A549 (cell line): ENCODE results near the gene CYB5RL. TPM values are rescaled to one million over a fixed set of nuclear protein-coding genes. Genes with fewer than 3 reads are reported as not detected.
"Not testable (repeated sequence)": the region's sequence is repeated elsewhere in the genome, so short reads cannot be mapped to it uniquely, and the experiment has no call there.

Experiments used
- ATAC-seq, 2 experiments: fragments of 200-7000 bp in 1 of 2; fragments of >200 bp in 1 of 2; cut with Nextera tagmentation in 1 of 2; cut with Tn5 transposase in 1 of 2; 3 replicates each; pipeline versions ENCODE4 v1.8.0 to v1.9.1; 2018 to 2020; ENCODE audit warnings: mild to moderate bottlenecking in 1 of 2, moderate library complexity in 1 of 2
- CTCF ChIA-PET: fragments of 300-600 bp; sonication (Branson Sonifier 250); formaldehyde crosslinking; extraction: SDS; loops from one replicate; lab custom pipeline; 2021; ENCODE audit warnings: antibody characterized with exemption, inconsistent platforms; lab: Yijun Ruan, JAX
- POLR2A ChIA-PET: fragments of 350-600 bp; formaldehyde crosslinking; extraction: SDS; loops from one replicate; lab custom pipeline; 2021; ENCODE audit warnings: antibody characterized with exemption, inconsistent platforms; lab: Yijun Ruan, JAX
- DNase-seq, 2 experiments: peaks; one replicate each; pipeline versions ENCODE4 v3.0.0 to v3.0.0-alpha.2; 2011 to 2016; ENCODE audit warnings: low read depth in 1 of 2, low spot score in 1 of 2
- FAIRE-seq: peaks from 2 replicates; lab custom pipeline; 2011; peaks lifted over from hg19 to GRCh38; lab: Jason Lieb, UNC
- H3K27ac ChIP-seq, 2 experiments: fragments of >200 bp; sonication (Bioruptor Twin); formaldehyde crosslinking; 3 replicates each; pipeline ENCODE4 v1.5.1; 2016 to 2017
- H3K4me1 ChIP-seq: fragments of >200 bp; sonication (Bioruptor Twin); formaldehyde crosslinking; 3 replicates; pipeline ENCODE4 v1.6.1; 2016
- H3K4me2 ChIP-seq: fragments of >200 bp; sonication (Bioruptor Twin); formaldehyde crosslinking; 3 replicates; pipeline ENCODE4 v1.6.1; 2016
- H3K4me3 ChIP-seq: fragments of >200 bp; sonication (Bioruptor Twin); formaldehyde crosslinking; 3 replicates; pipeline ENCODE4 v1.5.1; 2016
- H3K9me3 ChIP-seq: fragments of >200 bp; sonication (Bioruptor Twin); formaldehyde crosslinking; 3 replicates; pipeline ENCODE4 v1.6.1; 2016
- CBX2 ChIP-seq: fragments of 200-600 bp; sonication (generic); IDR thresholded peaks from 2 replicates; pipeline ENCODE4 v1.6.1; 2016; ENCODE audit warnings: low read depth, mild to moderate bottlenecking, borderline replicate concordance
- CBX8 ChIP-seq: fragments of 200-600 bp; sonication (generic); IDR thresholded peaks from 2 replicates; pipeline ENCODE4 v1.6.1; 2016
- CTCF ChIP-seq: fragments of >200 bp; sonication (Bioruptor Twin); formaldehyde crosslinking; IDR thresholded peaks from 3 replicates; pipeline ENCODE4 v1.5.1; 2016
- ELK1 ChIP-seq: fragments of 150-350 bp; IDR thresholded peaks from 2 replicates; pipeline ENCODE4 v1.6.1; 2014; ENCODE audit warnings: low read depth, mild to moderate bottlenecking, low read length
- ESRRA ChIP-seq: fragments of 150-350 bp; IDR thresholded peaks from 2 replicates; pipeline ENCODE4 v1.6.1; 2014; ENCODE audit warnings: mild to moderate bottlenecking, low read length, borderline replicate concordance
- HES2 ChIP-seq: fragments of >200 bp; sonication (Bioruptor Twin); formaldehyde crosslinking; IDR thresholded peaks from 2 replicates; pipeline ENCODE4 v1.6.1; 2016
- KDM5A ChIP-seq: fragments of 200-600 bp; sonication (generic); IDR thresholded peaks from 2 replicates; pipeline ENCODE4 v1.6.1; 2016; ENCODE audit warnings: antibody characterized with exemption, mild to moderate bottlenecking
- MAX ChIP-seq: IDR thresholded peaks from 2 replicates; pipeline ENCODE4 v1.6.1; 2012
- WGBS: methylation state at CpG from one replicate; pipeline ENCODE4 v1.1.6; 2017; ENCODE audit errors: missing lambda C conversion rate; 5-methylcytosine and 5-hydroxymethylcytosine counted together
- polyA plus RNA-seq, 4 experiments: library from polyadenylated mRNA; depleted of rRNA in 3 of 4; stranded (reverse); fragments of >200 nt; fragmentation: RNase III in 1 of 4; extraction: RNeasy Plus Mini Kit Qiagen cat#74134 plus additional on column Dnase treatment in 1 of 4; gene quantifications; 2 replicates in 3 of 4; 3 replicates in 1 of 4; pipeline ENCODE4 v1.2.3, GENCODE V29; 2011 to 2017
- TF ChIP-seq, protein P1 (sequence below): fragments of 200-600 bp; sonication (generic); IDR thresholded peaks from 2 replicates; pipeline ENCODE4 v1.6.1; 2016; ENCODE audit warnings: antibody characterized with exemption, mild to moderate bottlenecking, moderate library complexity

Gene CYB5RL
- polyA plus RNA-seq, 2 of the 4 experiments (the other 2 are of a cell fraction) = 3.6 to 4.2 TPM

DNA sequence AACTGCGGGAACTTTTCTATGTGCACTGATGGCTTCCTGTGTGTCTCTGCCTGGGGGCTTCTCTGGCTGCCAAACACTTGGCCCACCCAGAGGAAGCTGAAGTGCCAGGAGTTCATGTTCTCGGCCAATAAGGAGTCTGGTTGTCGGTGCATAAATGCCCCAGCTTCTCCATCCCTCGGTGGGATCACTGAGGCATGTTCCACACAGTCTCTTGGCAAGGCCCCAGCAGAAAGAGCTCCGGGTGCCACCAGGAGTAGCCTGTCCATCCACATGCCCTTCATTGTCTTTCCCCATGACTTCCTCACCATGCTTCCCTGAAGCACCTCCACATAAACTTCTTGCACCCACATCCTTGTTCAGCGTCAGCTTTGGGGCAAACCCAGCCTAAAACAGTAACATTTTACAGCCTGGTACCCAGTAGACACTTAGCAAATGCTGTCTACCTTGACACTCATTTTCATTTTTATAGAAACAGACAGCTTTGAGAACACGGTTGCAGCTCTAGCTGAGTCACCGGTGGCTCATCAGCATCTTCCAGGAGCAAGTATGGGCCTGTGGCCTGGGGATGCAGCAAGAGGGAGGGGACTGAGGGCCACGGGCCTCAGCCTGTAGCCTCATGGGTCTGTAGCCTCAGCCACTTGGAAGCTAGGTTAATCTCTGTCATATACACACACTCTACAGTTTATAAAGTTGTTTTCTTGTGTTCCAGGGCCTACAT lies 32.2 kb downstream of the CYB5RL start:
- Histone ChIP-seq H3K27ac (peak overlapping the region in 1 of 2 experiments; percentile 24; a peak in 1 of 6 replicates), H3K4me2 (no peak overlapping the region), H3K9me3 (no peaks in the 10 kb centered on the region), H3K4me3 (no peak overlapping the region), H3K4me1 (0 out of 3 replicates have a peak, but pooled peaks cover 3% of the 10 kb centered on the region)
- peak; percentile 37 to 43; a peak in 2 of 6 replicates for ATAC-seq
- WGBS = 49% methylated on average over 6 of the region's 9 CpGs
- POLR2A ChIA-PET = no interaction called here
- TF ChIP-seq ESRRA (no peak), MAX (no peak)
- CTCF ChIA-PET = interaction anchor here (1.4 to 2.3 kb wide), 2 partner anchors 46 to 130 kb away, joined by 3 to 5 read pairs; no protein-coding TSS in a partner anchor
- FAIRE-seq = no peak
- no peak for DNase-seq

DNA sequence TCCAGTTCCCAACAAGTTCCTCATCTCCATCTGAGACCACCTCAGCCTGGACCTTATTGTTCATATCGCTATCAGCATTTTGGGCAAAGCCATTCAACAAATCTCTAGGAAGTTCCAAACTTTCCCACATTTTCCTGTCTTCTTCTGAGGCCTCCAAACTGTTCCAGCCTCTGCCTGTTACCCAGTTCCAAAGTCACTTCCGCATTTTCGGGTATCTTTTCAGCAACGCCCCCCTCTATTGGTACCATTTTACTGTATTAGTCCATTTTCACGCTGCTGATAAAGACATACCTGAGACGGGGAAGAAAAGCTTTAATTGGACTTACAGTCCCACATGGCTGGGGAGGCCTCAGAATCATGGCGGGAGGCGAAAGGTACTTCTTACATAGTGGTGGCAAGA lies 33.5 kb downstream of the CYB5RL start:
- H3K27ac ChIP-seq, CTCF ChIA-PET, FAIRE-seq, H3K4me3 ChIP-seq, H3K4me1 ChIP-seq, H3K4me2 ChIP-seq, POLR2A ChIA-PET, ATAC-seq, H3K9me3 ChIP-seq, DNase-seq: not testable (repeated sequence)
- 88% methylated on average over 8 of the region's 8 CpGs for WGBS

DNA sequence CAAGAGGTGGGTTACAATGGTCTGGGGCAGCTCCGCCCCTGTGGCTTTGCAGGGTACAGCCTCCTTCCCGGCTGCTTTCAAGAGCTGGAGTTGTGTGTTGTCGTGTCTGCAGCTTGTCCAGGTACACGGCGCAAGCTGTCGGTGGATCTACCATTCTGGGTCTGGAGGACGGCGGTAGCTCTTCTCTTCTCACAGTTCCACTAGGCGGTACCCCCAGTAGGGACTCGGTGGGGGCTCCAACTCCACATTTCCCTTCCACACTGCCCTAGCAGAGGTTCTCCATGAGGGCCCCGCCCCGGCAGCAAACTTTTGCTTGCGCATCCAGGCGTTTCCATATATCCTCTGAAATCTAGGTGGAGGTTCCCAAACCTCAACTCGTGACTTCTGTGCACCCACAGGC lies 34.7 kb downstream of the CYB5RL start:
- POLR2A ChIA-PET = no interaction called here

More for the DNA sequence above, 34.7 kb downstream of the CYB5RL start:
- no peaks in the 10 kb centered on the region for H3K9me3 ChIP-seq
- FAIRE-seq = no peak
- H3K4me1 ChIP-seq = 0 out of 3 replicates have a peak, but pooled peaks cover 3% of the 10 kb centered on the region
- no peak overlapping the region for H3K27ac ChIP-seq
- 99% methylated on average over 14 of the region's 15 CpGs for WGBS
- TF ChIP-seq KDM5A (no peak), MAX (no peak), CBX8 (no peak), CBX2 (no peak), CTCF (no peak), ELK1 (no peak), HES2 (no peak)
- TF ChIP-seq, protein P1, sequence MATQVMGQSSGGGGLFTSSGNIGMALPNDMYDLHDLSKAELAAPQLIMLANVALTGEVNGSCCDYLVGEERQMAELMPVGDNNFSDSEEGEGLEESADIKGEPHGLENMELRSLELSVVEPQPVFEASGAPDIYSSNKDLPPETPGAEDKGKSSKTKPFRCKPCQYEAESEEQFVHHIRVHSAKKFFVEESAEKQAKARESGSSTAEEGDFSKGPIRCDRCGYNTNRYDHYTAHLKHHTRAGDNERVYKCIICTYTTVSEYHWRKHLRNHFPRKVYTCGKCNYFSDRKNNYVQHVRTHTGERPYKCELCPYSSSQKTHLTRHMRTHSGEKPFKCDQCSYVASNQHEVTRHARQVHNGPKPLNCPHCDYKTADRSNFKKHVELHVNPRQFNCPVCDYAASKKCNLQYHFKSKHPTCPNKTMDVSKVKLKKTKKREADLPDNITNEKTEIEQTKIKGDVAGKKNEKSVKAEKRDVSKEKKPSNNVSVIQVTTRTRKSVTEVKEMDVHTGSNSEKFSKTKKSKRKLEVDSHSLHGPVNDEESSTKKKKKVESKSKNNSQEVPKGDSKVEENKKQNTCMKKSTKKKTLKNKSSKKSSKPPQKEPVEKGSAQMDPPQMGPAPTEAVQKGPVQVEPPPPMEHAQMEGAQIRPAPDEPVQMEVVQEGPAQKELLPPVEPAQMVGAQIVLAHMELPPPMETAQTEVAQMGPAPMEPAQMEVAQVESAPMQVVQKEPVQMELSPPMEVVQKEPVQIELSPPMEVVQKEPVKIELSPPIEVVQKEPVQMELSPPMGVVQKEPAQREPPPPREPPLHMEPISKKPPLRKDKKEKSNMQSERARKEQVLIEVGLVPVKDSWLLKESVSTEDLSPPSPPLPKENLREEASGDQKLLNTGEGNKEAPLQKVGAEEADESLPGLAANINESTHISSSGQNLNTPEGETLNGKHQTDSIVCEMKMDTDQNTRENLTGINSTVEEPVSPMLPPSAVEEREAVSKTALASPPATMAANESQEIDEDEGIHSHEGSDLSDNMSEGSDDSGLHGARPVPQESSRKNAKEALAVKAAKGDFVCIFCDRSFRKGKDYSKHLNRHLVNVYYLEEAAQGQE = no peak
- DNase-seq = no peak
- ATAC-seq = no peak
- H3K4me2 ChIP-seq = no peak overlapping the region
- no peak overlapping the region for H3K4me3 ChIP-seq
- CTCF ChIA-PET = no interaction called here
